GM12891 (cell line): Measurements from ENCODE around the gene EFCAB12.
"Not testable (repeated sequence)": the region's sequence is repeated elsewhere in the genome, so short reads cannot be mapped to it uniquely, and the experiment has no call there.

Source experiments
- PAX5 ChIP-seq: IDR thresholded peaks from 2 replicates; pipeline ENCODE4 v1.6.1; 2011; ENCODE audit warnings: low read length, moderate library complexity, mild to moderate bottlenecking; ENCODE audit not compliant: insufficient read depth, severe bottlenecking
- POLR2A ChIP-seq: IDR thresholded peaks from 2 replicates; pipeline ENCODE4 v1.6.1; 2011; ENCODE audit warnings: low read depth, low read length, control low read depth
- POLR2AphosphoS5 ChIP-seq: IDR thresholded peaks from 2 replicates; pipeline ENCODE4 v1.6.1; 2011; ENCODE audit warnings: low read depth, low read length, control low read depth
- POU2F2 ChIP-seq: IDR thresholded peaks from 2 replicates; pipeline ENCODE4 v1.6.1; 2011; ENCODE audit warnings: low read depth, mild to moderate bottlenecking, control low read depth, low read length, moderate library complexity
- TAF1 ChIP-seq: IDR thresholded peaks from 2 replicates; pipeline ENCODE4 v1.6.1; 2011; ENCODE audit warnings: low read depth, low read length, control low read depth

GRCh38 chr3:129385507-129385906 is 42.9 kb downstream of the EFCAB12 start:
- TF ChIP-seq PAX5, POLR2AphosphoS5, POLR2A, POU2F2, TAF1: not testable (repeated sequence)
